ENCODE results near the gene METRNL.
"Not testable (repeated sequence)": the region's sequence is repeated elsewhere in the genome, so short reads cannot be mapped to it uniquely, and the experiment has no call there.

METRNL gene

GRCh38 chr17:83137523-83137922 lies 58.1 kb downstream of the METRNL start:
- Histone ChIP-seq H3K4me1 (ENCODE audit: insufficient read depth, low read length) (0 out of 2 replicates have a peak, but pooled peaks cover 3% of the 10 kb centered on the region), H3K9me3 (ENCODE audit: control insufficient read depth, insufficient read depth, low read length) (peaks cover 6% of the 10 kb centered on the region), H3K9ac (ENCODE audit: low read depth, low read length) (no peak overlapping the region), H3K36me3 (ENCODE audit: insufficient read depth, low read length) (no peaks in the 10 kb centered on the region)

GRCh38 chr17:83138820-83139219 lies 59.4 kb downstream of the METRNL start:
- Histone ChIP-seq H3K36me3 (ENCODE audit: insufficient read depth, low read length) (no peaks in the 10 kb centered on the region), H3K4me1 (ENCODE audit: insufficient read depth, low read length) (no peaks in the 10 kb centered on the region), H3K9ac (ENCODE audit: low read depth, low read length) (no peak overlapping the region), H3K9me3 (ENCODE audit: control insufficient read depth, insufficient read depth, low read length) (peaks cover 13% of the 10 kb centered on the region; the same call in 1 of the 2 replicates)

GRCh38 chr17:83139541-83140248 lies 60.3 kb downstream of the METRNL start:
- H3K4me1 ChIP-seq (ENCODE audit: insufficient read depth, low read length); H3K36me3 ChIP-seq (ENCODE audit: insufficient read depth, low read length); H3K9ac ChIP-seq (ENCODE audit: low read depth, low read length): not testable (repeated sequence)
- peaks cover 13% of the 10 kb centered on the region; the same call in 1 of the 2 replicates for H3K9me3 ChIP-seq (ENCODE audit: control insufficient read depth, insufficient read depth, low read length)

GRCh38 chr17:83140249-83140566 lies 60.8 kb downstream of the METRNL start:
- H3K36me3 ChIP-seq (ENCODE audit: insufficient read depth, low read length); H3K9ac ChIP-seq (ENCODE audit: low read depth, low read length); H3K4me1 ChIP-seq (ENCODE audit: insufficient read depth, low read length): not testable (repeated sequence)
- peaks cover 13% of the 10 kb centered on the region; the same call in 1 of the 2 replicates for H3K9me3 ChIP-seq (ENCODE audit: control insufficient read depth, insufficient read depth, low read length)

- Histone ChIP-seq H3K9me3 (ENCODE audit: control insufficient read depth, insufficient read depth, low read length) (peaks cover 13% of the 10 kb centered on the region; the same call in 1 of the 2 replicates), H3K9ac (ENCODE audit: low read depth, low read length) (no peak overlapping the region), H3K36me3 (ENCODE audit: insufficient read depth, low read length) (no peaks in the 10 kb centered on the region), H3K4me1 (ENCODE audit: insufficient read depth, low read length) (no peaks in the 10 kb centered on the region)
These were observed 63.2 kb downstream of the METRNL start for GRCh38 chr17:83142619-83143018.

GRCh38 chr17:83143817-83144231 lies 64.4 kb downstream of the METRNL start:
- Histone ChIP-seq H3K9ac (ENCODE audit: low read depth, low read length) (no peak overlapping the region), H3K4me1 (ENCODE audit: insufficient read depth, low read length) (no peaks in the 10 kb centered on the region), H3K9me3 (ENCODE audit: control insufficient read depth, insufficient read depth, low read length) (peaks cover 13% of the 10 kb centered on the region; the same call in 1 of the 2 replicates), H3K36me3 (ENCODE audit: insufficient read depth, low read length) (no peaks in the 10 kb centered on the region)

All from ES-I3 (cell line).